ENCODE measurements around the gene TENT4B.
"Not testable (repeated sequence)": the region's sequence is repeated elsewhere in the genome, so short reads cannot be mapped to it uniquely, and the experiment has no call there.

Gene TENT4B

DNA sequence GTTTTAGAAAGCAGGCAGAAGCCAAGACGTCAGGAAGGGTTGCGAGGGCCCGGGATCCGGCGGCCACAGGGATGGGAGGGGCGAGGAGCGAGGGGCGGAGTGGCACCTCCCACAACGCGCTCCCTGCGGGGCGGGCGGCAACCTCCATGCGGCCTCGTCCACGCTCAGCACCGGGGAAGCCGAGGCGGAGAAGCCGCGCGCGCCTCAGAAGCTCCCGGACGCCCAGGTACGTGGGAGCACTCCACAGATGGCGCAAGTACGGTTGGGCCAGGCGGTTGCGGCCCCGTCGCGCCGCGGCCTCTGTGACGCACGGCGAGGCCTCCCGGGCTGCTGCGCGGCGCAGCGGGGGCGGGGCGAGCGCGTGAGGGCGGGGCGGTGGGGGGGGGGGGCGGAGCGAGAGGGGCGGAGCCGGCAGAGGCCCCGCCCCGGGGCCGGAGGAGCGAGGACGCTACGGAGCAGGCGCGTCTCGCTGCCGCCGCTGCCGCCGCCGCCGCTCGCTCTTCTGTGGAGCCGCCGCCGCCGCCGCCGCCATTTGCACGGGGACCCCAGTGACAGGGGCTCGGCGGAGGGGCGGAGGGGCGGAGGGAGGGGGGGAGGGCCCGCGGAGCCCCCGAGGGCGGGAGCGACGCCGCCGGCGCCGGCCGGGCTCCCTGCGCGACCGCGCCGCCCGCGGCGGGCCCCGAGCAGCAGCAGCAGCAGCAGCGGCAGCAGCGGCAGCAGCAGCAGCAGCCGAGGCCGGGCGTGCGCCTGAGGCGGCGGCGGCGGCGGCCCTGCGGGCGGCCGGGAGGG is at the start of gene TENT4B:
TENT4B (plus strand) TSS at position 500 of the 789 bp plus-strand sequence. CDS start 316 bp downstream, outside the sequence.
- DNase-seq: peak; percentile 82

DNA sequence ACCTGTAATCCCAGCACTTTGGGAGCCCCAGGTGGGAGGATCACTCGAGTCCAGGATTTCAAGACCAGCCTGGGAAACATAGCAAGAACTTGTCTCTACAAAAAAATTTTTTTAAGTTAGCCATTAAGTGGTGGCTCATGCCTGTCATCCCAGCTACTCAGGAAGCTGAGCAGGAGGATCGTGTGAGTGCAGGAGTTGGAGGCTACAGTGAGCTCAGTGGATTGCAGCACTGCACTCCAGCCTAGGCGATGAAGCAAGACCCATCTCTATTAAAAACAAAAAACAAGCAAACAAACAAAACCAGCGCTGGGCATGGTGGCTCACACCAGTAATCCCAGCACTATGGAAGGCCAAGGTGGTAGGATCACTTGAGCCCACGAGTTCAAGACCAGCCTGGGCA is 49.3 kb upstream of the TENT4B start:
- peak; percentile 67 for DNase-seq

DNA sequence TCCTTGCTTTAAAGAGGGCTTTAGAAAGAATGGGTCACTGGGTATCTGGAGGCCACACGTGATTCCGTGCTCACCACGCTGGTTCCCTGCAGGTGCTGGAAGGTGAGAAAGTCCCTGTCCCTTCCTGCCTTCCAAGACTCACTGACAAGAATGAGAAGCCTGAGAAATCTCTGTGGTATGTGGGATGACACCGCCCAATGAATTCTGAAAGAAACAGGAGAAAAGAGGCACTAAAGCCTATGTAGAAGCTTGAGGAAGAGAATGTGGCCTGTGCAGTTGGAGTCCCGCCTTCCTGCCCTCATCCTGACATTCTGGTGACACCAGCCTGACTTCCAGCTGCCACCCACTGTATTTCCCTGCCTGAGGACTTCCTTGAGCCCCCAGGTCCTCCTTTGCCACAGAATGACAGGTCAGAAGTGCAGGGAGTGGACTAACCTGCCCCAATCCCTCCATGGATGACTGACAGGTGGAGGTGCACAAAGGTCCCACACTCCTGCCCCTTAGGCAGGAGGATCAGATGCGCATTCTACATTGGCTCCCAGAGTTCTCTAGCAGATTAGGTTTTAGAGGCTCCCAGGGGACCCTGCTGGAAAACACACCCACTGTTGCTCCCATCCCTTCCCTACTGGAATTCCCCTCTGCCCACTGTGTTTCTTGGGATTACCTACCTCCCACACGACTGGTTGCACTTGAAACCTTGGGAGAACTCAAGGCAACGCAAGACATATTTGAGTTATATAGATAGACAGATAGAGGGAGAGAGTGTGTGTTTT is 38.6 kb upstream of the TENT4B start:
- no peak for DNase-seq

DNA sequence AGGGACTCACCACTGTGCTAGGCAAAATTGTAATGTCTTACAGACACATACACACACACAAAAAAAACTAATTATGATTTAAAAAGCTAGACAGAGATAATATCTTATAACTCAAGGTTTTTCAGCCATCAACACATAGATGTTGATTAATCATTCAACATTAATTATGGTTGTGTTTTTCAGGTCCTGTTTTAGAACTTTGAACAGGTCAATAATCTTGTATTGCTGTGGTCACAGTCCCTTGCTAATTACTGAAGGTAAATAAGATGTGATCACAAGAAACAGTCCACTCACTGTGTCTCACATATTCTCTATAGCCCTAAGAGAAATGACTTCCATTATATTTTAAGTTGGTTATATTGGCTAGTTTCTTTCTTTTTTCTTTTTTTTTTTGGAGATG is 32.4 kb upstream of the TENT4B start:
- DNase-seq: no peak

DNA sequence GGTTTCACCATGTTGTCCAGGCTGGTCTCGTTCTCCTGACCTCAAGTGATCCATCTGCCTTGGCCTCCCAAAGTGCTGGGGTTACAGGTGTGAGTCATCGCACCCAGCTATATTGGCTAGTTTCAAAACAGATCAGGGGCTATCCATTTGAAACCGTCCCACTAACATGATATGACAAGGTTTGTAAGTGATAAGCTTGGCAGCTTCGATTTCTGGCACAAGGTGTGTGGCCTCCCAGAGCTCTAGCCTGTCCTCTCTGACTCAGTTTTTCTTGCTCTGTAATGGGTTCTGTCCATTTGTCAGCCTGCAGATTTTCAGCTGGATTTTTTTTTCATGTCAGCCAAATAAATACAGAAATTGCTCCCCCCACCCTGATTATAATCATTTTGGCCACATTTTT is 31.8 kb upstream of the TENT4B start:
- DNase-seq: no peak

DNA sequence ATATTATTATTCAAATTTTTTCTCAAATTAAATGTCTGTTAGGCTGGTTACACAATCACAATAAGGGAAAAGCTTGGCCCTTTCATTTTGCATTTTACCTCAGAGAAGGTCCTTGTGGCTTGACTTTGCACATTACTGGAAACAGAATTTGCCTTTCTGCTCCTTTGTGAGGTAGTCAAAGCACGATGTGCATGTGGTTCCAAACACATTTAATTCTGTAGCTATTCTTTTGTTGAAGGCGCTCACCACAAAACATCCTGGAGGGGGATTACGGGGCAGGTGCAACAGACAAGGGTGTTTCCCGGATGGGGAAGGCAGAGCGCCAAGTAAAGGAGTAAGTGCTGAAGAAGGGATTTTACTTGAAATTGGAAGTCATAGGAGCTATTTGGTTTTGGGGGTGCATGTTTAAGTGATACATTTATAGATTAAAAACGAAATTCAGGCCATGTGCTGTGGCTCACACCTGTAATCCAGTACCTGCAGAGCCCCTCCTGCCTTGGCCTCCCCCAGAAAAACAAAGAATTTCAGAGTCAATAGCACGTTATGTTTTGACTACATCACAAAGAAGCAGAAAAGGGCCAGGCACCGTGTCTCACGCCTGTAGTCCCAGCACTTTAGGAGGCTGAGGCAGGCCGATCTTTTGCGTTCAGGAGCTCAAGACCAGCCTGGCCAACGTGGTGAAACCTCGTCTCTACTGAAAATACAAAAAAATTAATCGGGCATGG is 31.2 kb upstream of the TENT4B start:
- DNase-seq: no peak

DNA sequence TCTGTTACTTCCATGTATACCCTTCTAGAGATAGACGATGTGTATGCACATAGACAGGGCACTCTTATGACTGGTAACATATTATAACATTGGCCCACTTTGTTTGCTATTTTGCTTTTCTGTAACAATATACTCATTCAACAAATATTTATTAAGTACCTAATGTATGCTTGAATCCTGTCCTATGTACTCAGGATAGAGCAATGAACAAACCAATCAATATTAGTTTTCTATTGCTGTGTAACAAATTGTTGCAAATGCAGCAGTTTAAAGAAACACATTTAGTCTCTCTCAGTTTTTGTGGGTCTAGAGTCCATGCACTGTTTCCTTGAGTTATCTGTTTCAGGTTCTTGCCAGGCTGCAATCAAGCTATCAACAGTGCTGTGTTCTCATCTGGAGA is 29.7 kb upstream of the TENT4B start:
- DNase-seq: no peak

DNA sequence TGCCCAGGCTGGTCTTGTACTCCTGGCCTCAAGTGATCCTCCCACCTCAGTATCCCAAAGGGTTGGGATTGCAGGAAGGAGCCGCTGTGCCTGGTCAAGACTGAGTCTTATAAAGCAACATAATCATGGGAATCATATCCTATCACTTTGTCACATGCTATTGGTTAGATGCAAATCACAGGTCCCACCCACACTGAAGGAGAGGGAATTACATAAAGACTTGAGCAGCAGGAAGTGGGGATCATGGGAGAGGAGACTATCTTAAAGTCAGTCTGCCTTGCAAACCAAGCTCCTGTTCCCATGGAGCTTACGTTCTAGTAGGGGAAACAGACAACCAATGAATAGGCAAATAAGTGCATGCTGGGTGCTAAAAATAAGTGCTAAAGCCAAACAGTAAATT is 28.3 kb upstream of the TENT4B start:
- DNase-seq: no peak

DNA sequence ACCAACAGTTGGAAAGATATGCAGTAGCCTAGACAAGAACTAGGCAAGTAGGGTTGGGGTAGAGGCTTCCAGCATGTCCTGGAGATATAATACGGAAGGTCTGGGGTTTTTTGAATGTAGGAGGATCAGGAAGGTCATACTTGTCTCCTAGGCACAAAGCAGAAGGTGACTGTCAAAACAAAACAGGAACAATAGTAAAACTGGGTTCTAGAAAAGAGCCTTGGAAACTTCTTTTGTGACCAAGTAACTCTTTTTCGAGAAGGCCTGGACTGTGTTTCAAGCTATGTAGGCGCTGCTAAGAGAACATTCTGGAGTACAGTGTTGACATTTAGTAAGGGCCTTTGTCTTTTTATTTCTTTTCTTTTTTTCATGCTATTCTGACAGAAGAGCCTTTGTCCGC is 26.9 kb upstream of the TENT4B start:
- no peak for DNase-seq

DNA sequence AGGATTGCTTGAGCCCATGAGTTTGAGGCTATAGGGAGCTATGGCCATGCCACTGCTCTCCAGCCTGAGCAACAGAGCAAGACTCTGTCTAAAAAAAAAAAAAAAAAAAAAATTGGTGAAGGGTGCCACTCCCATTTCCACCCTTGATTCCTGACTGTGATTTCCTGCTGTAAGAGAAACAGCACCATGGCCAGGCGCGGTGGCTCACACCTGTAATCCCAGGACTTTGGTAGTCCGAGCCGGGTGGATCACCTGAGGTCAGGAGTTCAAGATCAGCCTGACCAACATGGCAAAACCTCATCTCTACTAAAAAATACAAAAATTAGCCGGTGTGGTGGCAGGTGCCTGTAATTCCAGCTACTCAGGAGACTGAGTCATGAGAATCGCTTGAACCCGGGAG is 20.5 kb upstream of the TENT4B start:
- DNase-seq: not testable (repeated sequence)

DNA sequence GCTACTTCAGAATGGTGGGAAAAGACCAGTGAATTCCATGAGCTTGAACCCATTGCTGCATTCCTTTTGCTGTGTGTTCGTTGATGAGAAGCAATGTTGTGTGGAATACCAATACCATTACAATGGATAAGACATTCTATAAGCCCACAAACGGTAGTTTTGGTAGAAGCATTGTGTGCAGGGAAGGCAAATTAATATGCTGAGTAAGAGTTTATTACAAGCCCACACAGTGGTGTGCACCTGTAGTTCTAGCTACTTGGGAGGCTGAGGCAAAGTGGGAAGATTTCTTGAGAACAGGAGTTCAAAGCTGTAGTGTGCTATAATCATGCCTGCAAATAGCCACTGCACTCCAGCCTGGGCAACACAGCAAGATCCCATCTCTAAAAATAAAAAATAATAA is 19.9 kb upstream of the TENT4B start:
- DNase-seq: no peak

DNA sequence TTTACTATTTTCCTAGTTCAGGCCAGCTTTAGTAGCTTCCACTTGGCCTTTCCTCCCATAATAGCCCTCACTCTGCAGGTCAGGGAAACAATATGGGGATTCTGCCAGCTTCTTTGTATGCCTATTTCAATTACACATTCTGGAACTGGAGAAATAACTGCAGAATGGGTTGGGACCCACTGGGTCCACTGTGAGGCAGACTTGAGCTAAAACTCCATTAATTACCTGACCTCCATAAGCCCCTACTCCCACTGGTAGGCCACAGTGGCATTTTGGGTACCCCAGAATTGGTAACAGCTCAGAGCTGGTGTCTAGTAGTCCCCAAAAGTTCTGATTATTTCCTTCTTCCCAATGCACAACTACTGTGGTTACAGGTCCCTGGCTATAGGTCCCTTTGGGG is 16.7 kb upstream of the TENT4B start:
- DNase-seq: no peak

DNA sequence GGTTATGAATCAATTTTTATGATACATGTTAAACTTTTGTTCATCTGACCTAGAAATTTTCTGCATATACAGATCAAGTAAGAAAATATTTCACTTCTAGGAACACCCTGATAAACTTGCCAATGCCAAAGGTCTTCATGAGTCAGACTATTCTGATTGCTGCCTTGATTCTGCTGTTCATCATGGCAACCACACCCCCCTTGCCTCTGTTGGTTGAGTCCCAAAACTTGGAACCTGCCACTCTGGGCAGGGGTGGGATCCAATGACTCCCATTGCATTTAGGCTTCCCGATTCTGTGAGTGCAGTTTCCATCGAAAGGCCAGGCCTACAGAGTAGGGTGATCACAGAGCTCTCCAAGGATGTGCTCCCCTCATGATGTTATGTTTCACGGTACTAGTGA is 15.8 kb upstream of the TENT4B start:
- no peak for DNase-seq

DNA sequence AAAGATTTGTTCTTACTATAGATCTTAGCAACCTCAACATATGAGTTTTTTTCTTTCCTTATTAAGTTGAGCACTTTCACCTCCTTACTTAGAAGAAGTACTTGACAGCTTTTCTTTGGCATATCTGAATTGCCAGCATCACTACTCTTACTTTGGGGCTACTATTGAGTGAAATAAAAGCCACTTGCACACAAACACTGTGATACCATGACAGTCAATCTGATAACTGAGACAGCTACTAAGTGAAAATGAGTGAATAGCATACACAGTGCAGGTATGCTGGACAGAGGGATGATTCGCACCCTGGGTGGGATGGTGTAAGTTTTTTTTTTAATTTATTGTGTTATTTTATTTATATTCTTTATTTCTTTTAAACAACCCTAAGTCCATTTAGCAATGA is 13.5 kb upstream of the TENT4B start:
- DNase-seq: no peak

DNA sequence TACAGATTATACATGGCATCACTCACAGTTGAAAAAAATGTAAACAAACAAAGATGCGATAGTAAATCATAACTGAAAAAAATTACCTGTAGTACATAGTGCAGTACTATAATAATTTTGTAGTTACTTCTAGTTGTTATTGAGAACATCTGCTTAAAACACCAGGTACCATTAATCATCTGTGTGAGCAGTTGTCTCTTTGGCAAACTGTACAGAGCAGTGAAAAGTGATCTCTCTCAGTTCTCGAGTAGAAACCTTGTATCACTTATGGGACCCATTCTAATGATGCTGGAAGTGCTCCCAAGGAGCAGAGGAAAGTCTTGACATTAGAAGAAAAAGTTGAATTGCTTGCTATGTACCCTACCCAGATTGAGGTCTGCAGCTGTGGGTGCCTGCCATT is 8.9 kb upstream of the TENT4B start:
- DNase-seq: no peak

DNA sequence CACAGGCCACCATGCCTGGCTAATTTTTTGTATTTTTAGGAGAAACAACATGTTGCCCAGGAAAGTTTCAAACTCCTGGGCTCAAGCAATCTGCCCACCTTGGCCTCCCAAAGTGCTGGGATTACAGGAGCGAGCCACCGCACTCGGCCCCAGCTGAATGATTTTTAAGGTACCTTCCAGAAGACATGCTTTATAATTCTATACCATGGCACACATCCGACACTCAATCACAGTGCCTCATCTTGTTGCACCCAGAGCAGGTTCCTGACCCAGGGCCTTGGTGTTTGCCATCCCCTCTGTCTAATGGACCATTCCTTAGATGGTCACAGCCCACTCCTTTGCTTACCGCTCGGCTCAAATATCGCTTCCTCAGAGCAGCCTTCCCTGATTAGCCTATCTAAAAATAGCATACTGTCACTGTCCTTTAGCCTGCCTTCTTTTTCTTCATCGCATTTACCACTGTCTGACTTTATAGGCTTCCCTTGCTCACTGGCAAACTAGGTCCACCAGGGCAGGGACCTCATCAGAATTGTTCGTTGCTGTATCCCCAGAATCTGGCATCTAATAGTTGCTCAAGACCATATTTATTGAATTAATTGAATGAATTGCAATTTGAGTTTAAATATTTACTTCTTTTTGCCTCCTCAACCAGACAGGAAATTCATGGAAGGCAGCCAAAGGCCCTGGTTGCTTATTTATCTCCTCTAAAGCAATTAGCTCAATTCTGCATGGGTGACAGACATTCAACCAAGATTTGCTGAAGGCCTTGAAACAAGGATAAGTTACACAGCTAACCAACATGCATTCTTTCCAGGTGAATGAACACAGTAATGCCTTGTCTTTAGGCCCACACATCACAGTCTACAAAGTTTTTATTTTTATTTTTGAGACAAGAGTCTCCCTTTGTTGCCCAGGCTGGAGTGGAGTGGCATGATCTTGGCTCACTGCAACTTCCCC is 6.3 kb upstream of the TENT4B start:
- DNase-seq: no peak

DNA sequence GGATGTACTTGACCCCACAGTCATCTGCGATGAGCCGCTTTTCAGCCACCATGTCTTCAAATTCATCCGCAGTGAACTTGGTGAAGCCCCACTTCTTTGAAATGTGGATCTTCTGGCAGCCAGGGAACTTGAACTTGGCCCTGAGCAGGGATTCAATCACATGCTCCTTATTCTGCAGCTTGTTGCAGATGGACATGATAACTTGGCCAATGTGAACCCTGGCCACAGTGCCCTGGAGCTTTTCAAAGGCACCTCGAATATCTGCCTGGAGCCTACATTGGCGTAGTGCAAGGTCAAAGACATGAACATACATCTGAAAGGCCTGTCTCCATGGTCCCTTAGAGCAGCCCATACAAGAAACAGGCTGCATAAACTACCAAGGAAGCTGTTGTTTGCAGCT is 1.8 kb upstream of the TENT4B start:
- no peak for DNase-seq

DNA sequence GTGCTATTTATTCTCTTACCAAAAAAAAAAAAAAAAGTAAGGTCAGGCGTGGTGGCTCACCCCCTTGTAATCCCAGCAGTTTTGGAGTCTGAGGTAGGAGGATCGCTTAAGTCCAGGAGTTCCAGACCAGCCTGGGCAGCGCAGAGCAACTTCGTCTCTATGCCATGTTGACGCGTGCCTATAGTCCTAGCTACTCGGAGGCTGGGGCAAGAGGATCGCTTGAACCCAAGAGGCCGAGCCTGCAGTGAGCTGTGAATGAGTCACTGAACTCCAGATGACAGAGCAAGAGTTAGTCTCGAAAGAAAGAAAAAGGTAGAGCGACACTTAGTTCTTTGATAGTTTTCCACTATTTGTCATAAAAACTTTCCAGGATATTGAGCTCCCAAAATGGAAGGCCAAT is 1.4 kb upstream of the TENT4B start:
- DNase-seq: no peak

DNA sequence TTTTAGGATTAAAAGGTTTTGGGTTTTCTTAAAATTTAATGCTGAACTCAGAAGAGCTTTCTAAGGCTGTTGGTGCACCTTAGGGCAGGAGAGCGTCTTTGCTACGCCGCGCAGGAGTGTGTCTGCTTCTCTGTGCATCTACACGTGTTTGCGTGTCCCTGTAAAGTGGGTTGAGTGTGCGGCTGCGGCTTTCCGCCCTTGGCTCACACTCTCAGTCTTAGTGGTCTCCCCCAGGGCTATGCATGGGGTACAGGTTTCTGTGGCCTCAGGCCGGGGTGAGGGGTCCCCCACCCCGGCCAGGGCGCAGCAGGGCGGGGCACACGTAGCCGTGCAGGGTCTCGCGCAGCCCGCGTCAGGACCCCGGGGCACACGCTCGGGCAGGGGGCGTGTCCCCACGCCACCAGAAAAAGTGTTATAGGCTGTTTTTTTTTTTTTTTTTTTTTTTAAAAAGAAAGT is 727 bp upstream of the TENT4B start:
- peak; percentile 25 for DNase-seq

DNA sequence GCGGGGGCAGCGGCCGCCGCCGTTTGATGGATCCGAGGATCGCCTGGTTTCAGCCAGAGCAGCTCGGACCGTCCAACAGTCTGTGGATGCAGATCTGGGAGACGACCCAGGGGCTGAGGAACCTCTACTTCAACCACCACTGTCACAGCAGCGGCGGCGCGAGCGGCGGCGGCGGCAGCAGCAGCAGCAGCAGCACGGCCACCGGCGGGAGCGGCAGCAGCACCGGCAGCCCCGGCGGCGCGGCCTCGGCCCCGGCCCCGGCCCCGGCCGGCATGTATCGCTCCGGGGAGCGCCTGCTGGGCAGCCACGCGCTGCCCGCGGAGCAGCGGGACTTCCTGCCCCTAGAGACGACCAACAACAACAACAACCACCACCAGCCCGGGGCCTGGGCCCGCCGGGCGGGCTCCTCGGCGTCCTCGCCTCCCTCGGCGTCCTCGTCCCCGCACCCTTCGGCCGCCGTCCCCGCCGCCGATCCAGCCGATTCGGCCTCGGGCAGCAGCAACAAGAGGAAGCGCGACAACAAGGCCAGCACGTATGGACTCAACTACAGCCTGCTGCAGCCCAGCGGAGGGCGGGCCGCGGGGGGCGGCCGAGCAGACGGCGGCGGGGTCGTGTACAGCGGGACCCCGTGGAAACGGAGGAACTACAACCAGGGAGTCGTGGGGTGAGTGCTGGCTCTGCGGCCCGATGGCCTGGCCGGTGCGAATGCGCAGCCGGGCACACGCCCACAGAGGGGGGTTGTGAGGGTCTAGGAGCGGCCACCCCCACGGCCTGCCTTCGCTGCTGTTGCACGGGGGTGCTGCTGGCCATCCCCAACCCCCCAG is 702 bp downstream of the TENT4B start:
- peak; percentile 36 for DNase-seq

DNA sequence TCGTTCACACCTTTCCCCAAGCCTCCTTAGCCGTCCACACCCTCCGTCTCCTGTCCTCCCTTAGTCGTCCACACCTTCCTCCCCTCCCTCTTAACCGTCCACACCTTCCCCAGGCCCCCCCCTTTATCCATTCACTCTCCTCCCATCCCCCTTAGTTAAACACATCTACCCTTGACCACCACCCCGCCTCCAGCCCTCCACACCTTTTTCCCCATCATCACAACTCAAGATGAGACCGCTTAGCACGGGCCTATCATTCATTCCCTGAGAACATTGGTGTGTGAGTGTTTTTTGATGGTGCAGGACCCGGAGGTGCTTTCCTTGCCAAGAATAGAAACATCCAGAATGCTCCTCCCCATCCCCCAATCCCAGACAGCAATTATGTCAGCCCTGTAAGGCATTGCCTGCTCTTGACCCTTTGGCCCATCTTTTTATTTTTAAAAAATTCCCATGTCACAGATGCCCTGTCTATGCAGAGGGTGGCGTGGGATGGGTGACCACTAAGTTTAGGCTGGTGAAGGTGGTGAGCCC is 1.4 kb downstream of the TENT4B start:
- DNase-seq: no peak
